WTC11 (cell line): ENCODE results near the gene TMEM245.

Source experiments
- CTCF ChIP-seq: fragments of 200-600 bp; IDR thresholded peaks from 2 replicates; pipeline ENCODE4 v1.8.0; 2022; ENCODE audit warnings: antibody characterized with exemption
- IRF2 ChIP-seq: sonication (generic); formaldehyde crosslinking; IDR thresholded peaks from 2 replicates; pipeline ENCODE4 v1.8.0; 2022; ENCODE audit warnings: low read depth, missing genetic modification reagents, borderline replicate concordance
- NFE2L1 ChIP-seq: sonication (generic); formaldehyde crosslinking; IDR thresholded peaks from 2 replicates; pipeline ENCODE4 v1.8.1; 2023; ENCODE audit warnings: missing genetic modification reagents
- OVOL2 ChIP-seq: fragments of 250-450 bp; sonication (Bioruptor Pico); IDR thresholded peaks from 2 replicates; pipeline ENCODE4 v1.9.0; 2021; ENCODE audit warnings: mild to moderate bottlenecking, borderline replicate concordance

- TF ChIP-seq IRF2 (CRISPR knock-in tag), result no peak
- no peak for TF ChIP-seq NFE2L1 (CRISPR knock-in tag)
- TF ChIP-seq CTCF, result no peak
- no peak for TF ChIP-seq OVOL2
Measured at GRCh38 chr9:109120204-109120789, 550 bp upstream of the TMEM245 start.
